Daoy (cell line): ENCODE measurements around the gene CD300A. TPM values are rescaled to one million over a fixed set of nuclear protein-coding genes. Genes with fewer than 3 reads are reported as not detected.
"Not testable (repeated sequence)": the region's sequence is repeated elsewhere in the genome, so short reads cannot be mapped to it uniquely, and the experiment has no call there.

Source experiments
- DNase-seq: peaks from one replicate; pipeline ENCODE4 v3.0.0-alpha.2; 2015; ENCODE audit warnings: low read depth
- total RNA-seq: library from RNA; depleted of rRNA; stranded (reverse); fragments of >200 nt; shearing (Covaris generic); gene quantifications from 2 replicates; pipeline ENCODE4 v1.2.3, GENCODE V29; 2014

Gene CD300A
- total RNA-seq, 1 experiment from 2014 or later, result not detected

- DNase-seq, result peak; percentile 43
These were observed 12.1 kb downstream of the CD300A start for GRCh38 chr17:74478420-74479100.

- DNase-seq, result no peak
These were observed 13.9 kb downstream of the CD300A start for GRCh38 chr17:74480290-74480689.

DNA sequence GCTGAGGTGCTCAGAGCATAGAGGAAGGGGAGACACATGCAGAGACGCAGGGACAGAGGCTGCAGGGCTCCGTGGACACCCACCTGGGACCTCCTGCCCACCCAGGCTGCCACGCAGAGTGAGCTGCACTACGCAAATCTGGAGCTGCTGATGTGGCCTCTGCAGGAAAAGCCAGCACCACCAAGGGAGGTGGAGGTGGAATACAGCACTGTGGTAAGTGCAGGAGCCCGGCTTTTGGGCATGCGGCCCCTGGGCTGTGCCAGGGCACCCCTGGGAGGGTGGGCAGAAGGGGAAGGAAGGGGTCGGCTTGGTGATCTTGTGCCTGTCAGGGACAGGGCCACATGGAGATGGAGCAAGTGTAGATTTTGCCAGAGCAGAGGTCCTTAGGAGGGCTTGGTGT, 15.2 kb downstream of the CD300A start:
- no peak for DNase-seq

DNA sequence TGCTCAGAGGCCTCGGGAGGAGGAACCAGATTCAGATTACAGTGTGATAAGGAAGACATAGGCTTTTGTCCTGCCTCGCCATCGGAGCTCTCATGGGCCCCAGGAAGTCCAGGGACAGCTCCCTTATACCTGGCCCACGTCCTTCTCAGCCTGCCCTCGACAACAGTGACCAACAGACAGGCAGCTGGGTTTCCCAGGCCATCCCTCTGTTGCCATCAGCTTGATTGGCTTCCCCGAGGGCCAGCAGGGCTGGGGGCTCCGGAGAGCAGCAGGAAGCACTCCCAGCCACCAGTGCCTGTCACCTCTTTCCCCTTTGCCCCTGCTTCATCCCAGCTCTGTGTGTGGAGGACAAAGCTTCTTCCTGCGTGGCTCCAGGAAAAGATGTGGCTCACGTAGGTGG, 17.6 kb downstream of the CD300A start:
- no peak for DNase-seq

- no peak for DNase-seq
These were observed 18.7 kb downstream of the CD300A start for GRCh38 chr17:74485022-74485743.

DNA sequence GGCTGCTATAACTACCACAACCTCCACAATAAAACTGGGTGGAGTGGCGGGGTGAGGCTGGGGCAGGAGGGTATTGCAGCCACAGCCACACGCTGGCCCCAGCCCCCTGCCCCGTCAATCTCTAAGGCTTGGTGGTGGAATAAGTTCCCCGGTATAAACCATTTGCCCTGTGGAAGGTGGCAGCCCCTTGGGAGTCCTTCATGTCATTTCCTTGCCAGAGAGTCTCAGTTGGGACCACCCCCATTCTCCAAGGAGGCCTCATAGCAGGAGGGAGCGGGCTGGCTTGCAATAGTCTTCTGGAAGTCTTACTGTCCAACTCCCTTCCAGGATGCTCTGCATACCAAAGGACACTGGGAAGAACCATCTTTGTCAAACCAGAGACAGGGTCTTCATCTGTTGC, 19.4 kb downstream of the CD300A start:
- no peak for DNase-seq

GRCh38 chr17:74488276-74488675, 21.8 kb downstream of the CD300A start:
- not testable (repeated sequence) for DNase-seq

GRCh38 chr17:74490716-74491115, 24.3 kb downstream of the CD300A start:
- no peak for DNase-seq

DNA sequence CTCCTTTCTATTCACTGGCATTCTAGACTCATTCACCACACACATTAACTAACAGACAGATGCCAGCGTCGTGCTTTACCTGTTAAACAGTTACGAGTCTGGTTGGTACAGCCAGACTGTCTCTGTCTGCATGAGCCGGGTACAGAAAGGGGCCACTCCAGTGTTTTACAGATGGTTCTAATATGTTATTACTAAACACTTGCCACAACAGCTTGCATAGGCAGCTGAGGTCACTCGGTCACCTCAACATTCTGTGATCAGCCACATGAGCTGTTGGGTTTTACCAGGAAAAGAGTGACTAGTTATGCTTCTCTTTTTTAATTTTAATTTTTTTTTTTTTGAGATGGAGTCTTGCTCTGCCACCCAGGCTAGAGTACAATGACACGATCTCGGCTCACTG, 25.2 kb downstream of the CD300A start:
- no peak for DNase-seq

GRCh38 chr17:74493331-74493833, 26.9 kb downstream of the CD300A start:
- peak; percentile 73 for DNase-seq

DNA sequence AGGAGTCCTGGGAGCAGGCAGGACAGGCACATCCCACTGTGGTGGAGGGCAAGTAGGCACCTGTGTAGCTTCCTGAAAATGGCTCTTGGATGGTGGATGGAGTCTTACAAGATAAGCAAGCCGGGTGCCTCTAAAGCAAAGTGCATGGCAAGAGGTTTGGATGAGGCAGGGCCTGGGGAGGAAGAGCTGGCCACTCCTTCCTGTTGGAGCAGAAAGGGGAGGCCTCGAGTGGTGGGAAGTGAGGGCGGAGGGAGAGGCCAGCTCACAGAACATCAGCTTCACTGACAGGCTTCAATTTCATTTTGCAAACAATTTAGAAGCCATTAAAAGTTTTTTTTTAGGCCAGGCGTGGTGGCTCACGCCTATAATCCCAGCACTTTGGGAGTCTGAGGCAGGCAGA, 31.0 kb downstream of the CD300A start:
- DNase-seq, result no peak

GRCh38 chr17:74499992-74500391, 33.6 kb downstream of the CD300A start:
- no peak for DNase-seq

GRCh38 chr17:74502861-74503260, 36.4 kb downstream of the CD300A start:
- no peak for DNase-seq

DNA sequence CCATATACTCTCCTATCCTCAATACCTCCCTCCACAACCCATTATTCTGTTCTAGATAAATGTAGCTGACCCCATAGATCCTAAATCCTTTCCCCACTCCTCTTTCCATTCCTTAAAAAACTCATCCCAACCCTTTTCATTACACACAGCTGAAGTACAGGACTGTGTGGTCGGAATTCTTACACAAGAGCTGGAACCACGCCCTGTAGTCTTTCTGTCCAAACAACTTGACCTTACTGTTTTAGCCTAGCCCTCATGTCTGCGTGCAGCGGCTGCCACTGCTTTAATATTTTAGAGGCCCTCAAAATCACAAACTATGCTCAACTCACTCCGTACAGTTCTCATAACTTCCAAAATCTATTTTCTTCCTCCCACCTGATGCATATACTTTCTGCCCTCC, 37.5 kb downstream of the CD300A start:
- DNase-seq, result not testable (repeated sequence)

GRCh38 chr17:74508156-74508555, 41.7 kb downstream of the CD300A start:
- no peak for DNase-seq

GRCh38 chr17:74512036-74512435, 45.6 kb downstream of the CD300A start:
- DNase-seq, result peak; percentile 64

- peak; percentile 67 for DNase-seq
These were observed 46.2 kb downstream of the CD300A start for GRCh38 chr17:74512624-74513091.

DNA sequence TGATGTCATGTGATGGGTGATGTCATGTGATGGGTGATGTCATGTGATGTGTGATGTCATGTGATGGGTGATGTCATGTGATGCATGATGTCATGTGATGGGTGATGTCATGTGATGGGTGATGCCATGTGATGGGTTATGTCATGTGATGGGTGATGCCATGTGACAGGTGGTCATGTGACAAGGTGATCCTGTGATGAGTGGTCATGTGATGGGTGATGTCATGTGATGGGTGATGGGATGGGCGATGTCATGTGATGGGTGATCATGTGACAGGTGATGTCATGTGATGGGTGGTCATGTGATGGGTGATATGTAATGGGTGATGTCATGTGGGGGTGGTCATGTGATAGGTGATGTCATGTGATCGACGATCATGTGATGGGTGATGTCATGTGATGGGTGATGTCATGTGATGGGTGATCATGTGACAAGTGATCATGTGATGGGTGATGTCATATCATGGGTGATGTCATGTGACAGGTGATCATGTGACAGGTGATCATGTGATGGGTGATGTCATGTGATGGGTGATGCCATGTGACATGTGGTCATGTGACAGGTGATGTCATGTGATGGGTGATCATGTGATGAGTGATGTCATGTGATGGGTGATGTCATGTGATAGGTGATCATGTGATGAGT, 47.7 kb downstream of the CD300A start:
- DNase-seq, result peak; percentile 73

GRCh38 chr17:74514632-74515334, 48.3 kb downstream of the CD300A start:
- no peak for DNase-seq

GRCh38 chr17:74515941-74516340, 49.5 kb downstream of the CD300A start:
- DNase-seq, result no peak

DNA sequence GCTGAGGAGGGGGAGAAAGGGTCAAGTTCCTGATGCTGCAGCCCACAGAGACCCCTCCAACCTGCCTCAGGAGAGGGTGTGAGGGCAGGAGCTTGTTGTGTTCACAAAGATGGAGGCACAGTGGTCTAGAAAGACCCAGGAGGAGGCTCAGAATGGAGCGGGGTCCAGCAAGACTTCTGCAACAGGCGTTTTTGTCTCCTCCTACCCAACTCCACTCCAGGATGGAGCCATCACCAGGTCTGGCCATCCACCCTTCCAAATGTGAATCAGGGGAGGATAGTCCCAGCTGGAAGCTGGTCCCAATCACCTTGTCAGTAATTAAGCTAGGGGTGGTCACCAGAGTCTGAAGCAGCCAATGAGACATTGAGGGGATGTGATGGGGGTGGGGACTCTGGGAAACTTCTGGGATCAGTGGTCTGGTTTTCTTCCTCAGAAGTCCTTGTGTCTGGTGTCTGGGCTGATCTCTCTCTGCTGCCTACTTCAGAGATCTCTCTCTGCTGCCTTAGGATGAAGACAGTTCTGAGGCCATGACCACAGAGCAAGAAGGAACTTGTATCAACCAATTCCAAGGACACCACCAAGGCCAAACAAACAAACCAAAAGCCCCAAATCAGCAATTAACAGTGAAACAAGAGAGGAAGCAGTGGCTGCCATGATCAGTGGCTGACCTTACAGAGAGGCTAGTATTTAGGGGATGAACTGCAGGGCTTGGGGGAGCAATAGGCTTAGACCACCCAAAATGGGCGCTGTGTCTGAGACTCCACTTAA, 50.3 kb downstream of the CD300A start:
- DNase-seq, result no peak
